Activated CD4-positive, alpha-beta T cell treated with anti-CD3 and anti-CD28 coated beads for 36 hours (primary cell): ENCODE results near the gene MANSC4. TPM values are rescaled to one million over a fixed set of nuclear protein-coding genes. Genes with fewer than 3 reads are reported as not detected.

ENCODE experiments used
- ATAC-seq: fragments of 200-7000 bp; cut with Tn5 transposase; one replicate; pipeline ENCODE4 v1.10.0; 2021; ENCODE audit warnings: mild to moderate bottlenecking, moderate library complexity
- CTCF ChIA-PET: fragments of 350-600 bp; sonication (Branson Sonifier 250); formaldehyde crosslinking; loops from one replicate; lab custom pipeline; 2021; ENCODE audit warnings: antibody characterized with exemption; lab: Charles Lee
- POLR2A ChIA-PET: fragments of 350-600 bp; sonication (Branson Sonifier 250); formaldehyde crosslinking; loops from one replicate; lab custom pipeline; 2021; ENCODE audit warnings: antibody characterized with exemption, inconsistent platforms; lab: Charles Lee
- DNase-seq: peaks from one replicate; pipeline ENCODE4 v3.0.0-alpha.2; 2020
- H3K27ac Mint-ChIP-seq: one replicate; pipeline ENCODE4 v1.8.0; 2021; ENCODE audit warnings: mixed read lengths
- H3K27me3 Mint-ChIP-seq: one replicate; pipeline ENCODE4 v1.8.0; 2021; ENCODE audit warnings: mixed read lengths
- H3K36me3 Mint-ChIP-seq: one replicate; pipeline ENCODE4 v1.8.0; 2021; ENCODE audit warnings: low read depth, mixed read lengths
- H3K4me1 Mint-ChIP-seq: one replicate; pipeline ENCODE4 v1.8.0; 2021; ENCODE audit warnings: mixed read lengths
- H3K4me3 Mint-ChIP-seq: one replicate; pipeline ENCODE4 v1.8.0; 2021; ENCODE audit warnings: mild to moderate bottlenecking, moderate library complexity, mixed read lengths
- H3K9me3 Mint-ChIP-seq: one replicate; pipeline ENCODE4 v1.8.0; 2021; ENCODE audit warnings: low read depth, mixed read lengths
- intact Hi-C, 2 experiments: fragments of 100-400 bp; cut with DNase I in 1 of 2; cut with micrococcal nuclease in 1 of 2; formaldehyde crosslinking; loops; one replicate each; pipeline versions ENCODE4 v1.14.2 to v1.15.1; 2022 to 2024; cut with DNase I, micrococcal nuclease
- total RNA-seq, 2 experiments: library from RNA; stranded (reverse); gene quantifications; one replicate each; pipeline ENCODE4 v1.2.3, GENCODE V29; 2021

MANSC4 gene
- total RNA-seq, 2 experiments from 2014 or later = not detected

DNA sequence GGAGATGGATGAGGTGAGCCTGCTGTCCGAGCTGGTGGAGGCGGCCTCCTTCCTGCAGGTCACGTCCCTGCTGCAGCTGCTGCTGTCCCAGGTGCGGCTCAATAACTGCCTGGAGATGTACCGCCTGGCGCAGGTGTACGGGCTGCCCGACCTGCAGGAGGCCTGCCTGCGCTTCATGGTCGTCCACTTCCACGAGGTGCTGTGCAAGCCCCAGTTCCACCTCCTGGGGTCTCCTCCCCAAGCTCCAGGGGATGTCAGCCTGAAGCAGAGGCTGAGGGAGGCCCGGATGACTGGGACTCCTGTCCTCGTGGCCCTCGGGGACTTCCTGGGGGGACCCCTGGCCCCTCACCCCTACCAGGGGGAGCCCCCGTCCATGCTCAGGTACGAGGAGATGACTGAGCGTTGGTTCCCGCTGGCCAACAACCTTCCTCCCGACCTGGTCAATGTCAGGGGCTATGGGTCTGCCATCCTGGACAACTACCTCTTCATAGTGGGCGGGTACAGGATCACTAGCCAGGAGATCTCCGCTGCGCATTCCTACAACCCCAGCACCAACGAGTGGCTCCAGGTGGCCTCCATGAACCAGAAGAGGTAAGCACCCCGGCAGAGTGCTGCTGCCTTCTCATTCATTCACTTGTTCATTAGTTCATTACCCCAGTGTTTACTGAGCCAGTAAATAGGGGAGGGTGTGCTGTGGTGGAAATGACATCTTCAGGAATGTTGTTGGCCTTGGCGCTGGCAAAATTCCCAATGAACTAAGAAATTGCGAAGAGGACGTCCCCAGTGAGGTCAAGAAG lies 774 bp upstream of the MANSC4 start:
- Mint-ChIP-seq H3K36me3 (peaks cover 20% of the 10 kb centered on the region), H3K9me3 (no peaks in the 10 kb centered on the region), H3K4me1 (peaks cover 38% of the 10 kb centered on the region), H3K27me3 (no peaks in the 10 kb centered on the region), H3K4me3 (peak overlapping the region; percentile 78), H3K27ac (peak overlapping the region; percentile 83)
- peak; percentile 36 for ATAC-seq
- ChIA-PET CTCF (interaction anchor here (1.1 to 3.4 kb wide), 2 partner anchors 40 to 160 kb away, joined by 4 to 20 read pairs; no protein-coding TSS in a partner anchor), POLR2A (interaction anchor here (1.0 to 1.5 kb wide), 2 partner anchors 41 to 189 kb away, joined by 3 to 5 read pairs; no protein-coding TSS in a partner anchor)
- DNase-seq = peak; percentile 51
- intact Hi-C loops = loop anchor here (1.0 to 5.0 kb wide), 5 partner anchors 20 to 411 kb away; partner anchors contain the start of genes MRPS35 (in 2 of the 2) and CCDC91 (in 1 of the 2)

DNA sequence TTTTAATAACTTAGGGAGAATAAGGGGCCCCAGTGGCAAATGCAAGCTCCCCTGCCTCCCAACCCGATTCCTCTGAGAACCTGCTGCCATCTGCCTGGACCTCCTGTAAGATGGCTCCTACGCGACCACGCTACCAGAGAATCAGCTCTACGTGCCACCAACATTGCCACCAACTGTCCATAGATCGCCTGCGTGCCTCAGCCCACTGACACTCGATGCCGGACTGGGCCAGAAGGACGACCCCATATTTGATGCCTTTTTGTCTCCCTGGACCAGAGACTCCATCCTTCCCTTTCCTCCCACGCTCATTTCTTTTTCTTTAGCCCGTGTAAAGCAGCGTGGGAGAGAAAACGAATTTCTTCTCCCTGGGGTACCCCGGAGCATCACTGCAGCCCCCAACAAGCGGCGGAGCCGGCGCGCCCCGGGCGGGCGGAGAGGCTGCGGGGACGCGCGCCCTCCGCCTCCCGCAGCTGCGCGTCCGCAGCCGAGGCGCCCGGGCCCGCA lies 568 bp downstream of the MANSC4 start:
- DNase-seq (peak; percentile 28), ATAC-seq (peak; percentile 54)
- CTCF ChIA-PET = interaction anchor here (0.9 to 3.4 kb wide), 3 partner anchors 42 to 161 kb away, joined by 4 to 20 read pairs (median 5); no protein-coding TSS in a partner anchor
- Mint-ChIP-seq H3K4me3 (peak overlapping the region; percentile 80), H3K36me3 (peaks cover 15% of the 10 kb centered on the region), H3K27me3 (no peaks in the 10 kb centered on the region), H3K9me3 (no peaks in the 10 kb centered on the region), H3K27ac (peak overlapping the region; percentile 83), H3K4me1 (peaks cover 28% of the 10 kb centered on the region)
- POLR2A ChIA-PET = interaction anchor here (0.5 to 1.5 kb wide), 4 partner anchors 42 to 301 kb away, joined by 3 to 5 read pairs (median 3); no protein-coding TSS in a partner anchor
- intact Hi-C loops = no loop called here

DNA sequence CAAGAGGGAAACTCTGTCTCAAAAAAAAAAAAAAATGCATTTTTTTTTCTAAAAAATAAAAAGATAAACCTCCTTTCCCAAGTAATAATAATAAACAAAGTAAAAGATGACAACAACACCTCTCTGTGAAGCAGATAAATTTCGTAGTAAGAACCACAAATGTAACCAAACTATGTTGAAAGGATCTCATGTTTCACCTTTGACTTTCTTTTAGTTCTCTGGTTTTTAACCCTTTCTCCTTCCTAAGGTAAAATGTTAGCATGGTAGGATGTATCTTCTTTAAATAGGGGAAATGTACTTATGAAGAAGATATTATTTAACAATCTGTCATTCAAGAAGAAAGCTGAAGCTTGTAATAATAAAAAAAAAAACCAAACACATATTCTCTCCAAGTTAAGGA lies 1.8 kb downstream of the MANSC4 start:
- intact Hi-C loops = no loop called here
- no peak overlapping the region for H3K27ac Mint-ChIP-seq
- no peaks in the 10 kb centered on the region for H3K27me3 Mint-ChIP-seq
- ChIA-PET POLR2A (no interaction called here), CTCF (interaction anchor here (3.4 kb wide), 1 partner anchor 43 kb away, joined by 20 read pairs; no protein-coding TSS in a partner anchor)
- no peak overlapping the region for H3K4me3 Mint-ChIP-seq
- H3K36me3 Mint-ChIP-seq = peaks cover 13% of the 10 kb centered on the region
- DNase-seq (no peak), ATAC-seq (no peak)
- H3K9me3 Mint-ChIP-seq = no peaks in the 10 kb centered on the region
- peaks cover 26% of the 10 kb centered on the region for H3K4me1 Mint-ChIP-seq

DNA sequence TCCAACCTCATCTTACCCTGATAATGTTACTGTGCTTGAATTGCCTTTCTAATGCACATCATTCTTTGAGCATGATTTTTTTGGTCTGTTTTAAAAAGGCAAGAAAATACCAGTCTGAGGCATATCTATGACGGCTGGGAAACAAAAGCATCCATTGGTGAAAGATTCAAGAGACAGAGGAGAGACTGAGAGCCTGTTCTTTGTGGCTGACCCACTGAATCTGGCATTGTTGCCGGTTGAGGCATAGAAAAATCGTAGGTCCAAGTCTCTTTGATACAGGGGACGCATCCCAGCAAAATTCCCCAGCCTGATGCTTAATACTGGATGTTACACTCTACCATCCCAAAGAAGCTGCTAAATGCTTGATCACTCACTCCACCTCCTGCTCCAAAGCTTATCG lies 2.9 kb downstream of the MANSC4 start:
- Mint-ChIP-seq H3K4me1 (peaks cover 18% of the 10 kb centered on the region), H3K27me3 (no peaks in the 10 kb centered on the region), H3K9me3 (no peaks in the 10 kb centered on the region), H3K27ac (no peak overlapping the region), H3K36me3 (peaks cover 6% of the 10 kb centered on the region), H3K4me3 (no peak overlapping the region)
- DNase-seq (no peak), ATAC-seq (no peak)
- ChIA-PET CTCF (no interaction called here), POLR2A (no interaction called here)
- intact Hi-C loops = no loop called here

DNA sequence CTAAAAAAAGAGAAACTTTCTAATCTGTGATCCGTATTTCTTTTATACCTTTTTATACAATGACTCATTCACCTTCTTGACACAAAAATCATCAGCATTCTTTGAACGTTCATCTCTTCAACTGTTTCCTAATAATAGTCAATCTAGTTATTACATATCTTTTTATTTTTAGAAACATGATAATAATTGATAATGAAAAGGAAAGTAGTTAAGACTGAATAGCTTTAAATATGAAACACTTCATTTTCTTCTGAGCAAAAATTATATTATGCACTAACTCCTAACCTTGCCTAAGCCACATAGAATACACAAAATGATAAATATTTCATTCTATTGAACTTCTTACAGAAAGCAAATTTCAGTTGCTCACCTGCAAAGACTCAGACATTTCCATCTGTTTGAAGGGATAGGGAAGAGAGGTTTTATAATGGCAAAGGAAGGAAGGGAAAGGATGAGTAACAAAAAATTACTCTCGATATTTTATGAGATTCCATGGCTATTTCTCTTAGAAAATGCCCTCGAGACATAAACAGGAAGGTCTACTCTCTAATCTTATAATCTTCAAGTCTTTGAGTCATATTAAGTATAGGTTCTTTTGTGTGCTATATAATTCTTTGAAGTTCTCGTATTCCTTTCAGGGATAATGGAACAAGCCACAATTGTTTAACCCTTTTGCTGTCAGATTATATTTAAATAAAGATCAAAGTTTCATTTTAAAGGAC lies 7.5 kb downstream of the MANSC4 start:
- DNase-seq = no peak
- Mint-ChIP-seq H3K27ac (no peak overlapping the region), H3K4me1 (no peaks in the 10 kb centered on the region), H3K36me3 (no peaks in the 10 kb centered on the region), H3K9me3 (no peaks in the 10 kb centered on the region), H3K4me3 (no peak overlapping the region), H3K27me3 (no peaks in the 10 kb centered on the region)
- intact Hi-C loops = no loop called here
- ATAC-seq = no peak
- CTCF ChIA-PET = interaction anchor here (0.6 to 1.4 kb wide), 2 partner anchors 39 to 220 kb away, joined by 3 to 4 read pairs; no protein-coding TSS in a partner anchor
- POLR2A ChIA-PET = no interaction called here

DNA sequence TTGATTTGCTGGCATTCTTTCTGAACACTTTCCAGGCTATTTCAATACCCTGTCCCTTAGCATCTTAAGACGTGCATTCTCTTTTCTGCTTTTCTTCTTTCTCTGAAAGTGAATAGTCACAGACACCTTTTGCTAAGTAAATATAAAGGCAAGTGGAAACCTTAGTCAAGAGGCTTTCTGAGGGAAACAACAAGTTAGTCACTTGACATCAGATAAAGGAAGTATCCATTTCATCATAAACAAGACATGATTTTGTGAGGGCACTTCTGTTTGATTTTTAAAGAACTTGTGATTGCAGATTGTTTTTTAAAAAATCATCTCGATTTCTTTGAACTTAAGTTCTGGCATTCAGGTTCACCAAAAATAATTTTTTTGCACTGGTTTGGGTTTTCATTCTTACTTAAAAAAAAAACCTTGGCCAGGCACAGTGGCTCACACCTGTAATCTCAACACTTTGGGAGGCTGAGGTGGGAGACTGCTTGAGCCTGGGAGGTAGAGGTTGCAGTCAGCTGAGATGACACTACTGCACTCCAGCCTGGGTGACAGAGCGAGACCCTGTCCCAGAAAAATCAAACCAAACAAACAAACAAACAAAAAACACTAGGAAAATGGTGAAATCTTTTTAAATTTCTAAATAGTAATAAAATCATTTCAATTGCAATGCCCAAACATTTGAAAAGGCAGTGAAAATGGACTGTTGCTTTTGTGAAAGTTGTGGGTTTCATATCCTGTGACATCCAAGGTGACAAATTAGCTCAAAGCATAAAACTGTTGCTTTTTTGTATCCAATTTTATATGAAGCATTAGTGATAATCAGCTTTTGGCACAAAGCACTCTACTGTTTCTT lies 8.3 kb downstream of the MANSC4 start:
- POLR2A ChIA-PET = no interaction called here
- no peak for DNase-seq

DNA sequence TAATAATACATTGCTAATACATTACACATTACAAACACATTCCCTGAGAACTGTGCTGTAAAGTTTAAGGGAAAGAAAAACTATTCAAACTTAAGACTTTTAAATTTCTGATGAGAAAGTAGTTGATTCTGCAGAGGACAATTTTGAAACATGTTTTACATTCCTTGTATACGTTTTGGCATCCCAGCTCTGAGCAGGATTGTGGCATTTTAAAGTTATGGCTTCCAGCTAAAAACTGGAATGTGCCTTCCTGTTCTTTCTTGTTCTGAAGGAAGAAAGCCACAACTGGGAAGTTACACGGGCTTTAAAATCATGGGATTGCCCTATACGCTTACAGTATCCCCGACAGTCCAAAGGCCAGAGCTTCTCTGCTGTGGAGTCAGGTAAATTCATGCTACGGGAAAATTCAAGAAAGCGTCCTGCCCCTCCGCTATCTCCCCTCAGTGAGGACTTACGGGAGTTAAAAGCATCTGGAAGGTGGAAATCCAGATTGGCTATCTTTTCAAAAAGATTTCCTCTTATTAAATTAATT lies 10.8 kb downstream of the MANSC4 start:
- no peaks in the 10 kb centered on the region for H3K36me3 Mint-ChIP-seq
- CTCF ChIA-PET = interaction anchor here (1.3 kb wide), 1 partner anchor 14 kb away, joined by 5 read pairs; no protein-coding TSS in a partner anchor
- DNase-seq (no peak), ATAC-seq (no peak)
- H3K9me3 Mint-ChIP-seq = no peaks in the 10 kb centered on the region
- intact Hi-C loops = no loop called here
- no peak overlapping the region for H3K27ac Mint-ChIP-seq
- H3K27me3 Mint-ChIP-seq = no peaks in the 10 kb centered on the region
- H3K4me3 Mint-ChIP-seq = no peak overlapping the region
- no peaks in the 10 kb centered on the region for H3K4me1 Mint-ChIP-seq
- POLR2A ChIA-PET = no interaction called here

More for the DNA sequence above, 8.3 kb downstream of the MANSC4 start:
- no peak for ATAC-seq
- Mint-ChIP-seq H3K4me3 (no peak overlapping the region), H3K36me3 (no peaks in the 10 kb centered on the region), H3K27ac (no peak overlapping the region), H3K9me3 (no peaks in the 10 kb centered on the region), H3K4me1 (no peaks in the 10 kb centered on the region), H3K27me3 (no peaks in the 10 kb centered on the region)
- intact Hi-C loops = no loop called here
- CTCF ChIA-PET = interaction anchor here (0.6 to 1.4 kb wide), 2 partner anchors 38 to 219 kb away, joined by 3 to 4 read pairs; no protein-coding TSS in a partner anchor

DNA sequence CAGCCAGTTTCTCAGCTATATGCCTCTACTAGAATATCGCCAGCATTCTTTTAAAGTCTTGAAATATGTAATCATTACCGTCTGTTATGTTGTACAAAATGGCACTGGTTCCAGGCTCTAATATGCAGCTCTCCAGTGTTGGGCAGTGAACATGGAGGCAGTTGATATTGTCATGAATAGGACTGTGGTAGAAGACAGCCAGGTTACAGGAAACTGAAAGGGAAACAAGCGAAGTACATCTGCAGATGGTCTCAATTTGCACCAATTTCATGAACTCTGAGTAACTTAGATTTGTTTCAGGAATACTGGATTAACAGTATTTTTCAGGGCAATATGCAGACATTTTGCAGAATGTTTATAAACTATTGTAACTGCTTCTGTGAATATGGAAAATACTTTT lies 13.4 kb downstream of the MANSC4 start:
- Mint-ChIP-seq H3K4me3 (no peak overlapping the region), H3K9me3 (no peaks in the 10 kb centered on the region), H3K27me3 (no peaks in the 10 kb centered on the region), H3K36me3 (no peaks in the 10 kb centered on the region), H3K27ac (no peak overlapping the region), H3K4me1 (peaks cover 11% of the 10 kb centered on the region)
- ATAC-seq (no peak), DNase-seq (no peak)
- POLR2A ChIA-PET = no interaction called here
- CTCF ChIA-PET = no interaction called here
- intact Hi-C loops = no loop called here

DNA sequence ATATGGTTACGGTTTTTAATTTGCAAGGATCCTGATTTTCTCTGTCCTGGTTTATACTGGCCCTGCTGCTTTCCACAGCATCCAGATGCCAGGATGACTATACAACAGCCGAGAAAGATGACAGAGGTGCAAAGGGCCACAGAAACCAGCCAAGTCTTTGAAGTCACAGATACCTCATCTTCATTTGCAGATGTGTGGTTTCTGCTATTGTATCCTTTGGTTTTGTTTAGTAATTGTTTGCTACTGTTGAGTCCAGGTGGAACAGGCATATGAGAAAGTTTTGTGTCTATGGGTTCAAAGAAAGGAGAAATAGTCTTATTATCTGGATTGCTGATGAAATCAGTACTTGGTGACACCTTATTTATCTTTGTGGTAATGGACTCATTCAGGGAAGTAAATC lies 17.3 kb downstream of the MANSC4 start:
- DNase-seq (peak; percentile 32), ATAC-seq (peak; percentile 83)
- H3K9me3 Mint-ChIP-seq = no peaks in the 10 kb centered on the region
- H3K36me3 Mint-ChIP-seq = no peaks in the 10 kb centered on the region
- H3K27ac Mint-ChIP-seq = no peak overlapping the region
- CTCF ChIA-PET = no interaction called here
- H3K4me1 Mint-ChIP-seq = peaks cover 11% of the 10 kb centered on the region
- H3K27me3 Mint-ChIP-seq = no peaks in the 10 kb centered on the region
- no peak overlapping the region for H3K4me3 Mint-ChIP-seq
- intact Hi-C loops = no loop called here
- POLR2A ChIA-PET = no interaction called here

DNA sequence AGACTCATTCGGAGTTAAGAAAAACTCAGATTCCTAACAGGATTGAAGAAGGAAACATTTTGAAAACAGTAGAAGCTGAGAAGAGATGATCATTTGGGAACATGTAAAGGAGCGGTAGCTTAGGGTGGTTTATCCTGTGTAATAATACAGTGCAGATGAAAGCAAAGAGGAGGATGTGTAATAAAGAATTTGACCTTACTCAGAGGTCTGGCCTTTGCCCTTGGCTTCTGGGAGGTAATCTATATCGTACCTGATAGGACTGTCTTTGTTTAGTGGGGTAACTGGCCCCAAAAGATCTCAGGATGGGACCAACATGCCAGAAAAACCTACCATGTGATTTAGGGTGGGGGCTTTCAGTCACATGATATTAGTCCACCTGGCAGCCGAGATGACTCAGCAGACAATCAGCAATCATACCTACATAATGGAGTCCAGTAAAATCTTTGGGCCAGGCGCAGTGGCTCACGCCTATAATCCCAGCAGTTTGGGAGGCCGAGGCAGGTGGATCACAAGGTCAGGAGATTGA lies 23.3 kb downstream of the MANSC4 start:
- peaks cover 22% of the 10 kb centered on the region for H3K36me3 Mint-ChIP-seq
- no peaks in the 10 kb centered on the region for H3K27me3 Mint-ChIP-seq
- no peak overlapping the region for H3K4me3 Mint-ChIP-seq
- peak overlapping the region; percentile 38 for H3K27ac Mint-ChIP-seq
- no peaks in the 10 kb centered on the region for H3K9me3 Mint-ChIP-seq
- ATAC-seq = no peak
- CTCF ChIA-PET = interaction anchor here (0.9 to 1.7 kb wide), 2 partner anchors 21 to 184 kb away, joined by 3 to 5 read pairs; no protein-coding TSS in a partner anchor
- H3K4me1 Mint-ChIP-seq = no peaks in the 10 kb centered on the region
- intact Hi-C loops = no loop called here
- POLR2A ChIA-PET = no interaction called here
- DNase-seq = no peak
